ENCODE results near the gene ARL2.

DNA sequence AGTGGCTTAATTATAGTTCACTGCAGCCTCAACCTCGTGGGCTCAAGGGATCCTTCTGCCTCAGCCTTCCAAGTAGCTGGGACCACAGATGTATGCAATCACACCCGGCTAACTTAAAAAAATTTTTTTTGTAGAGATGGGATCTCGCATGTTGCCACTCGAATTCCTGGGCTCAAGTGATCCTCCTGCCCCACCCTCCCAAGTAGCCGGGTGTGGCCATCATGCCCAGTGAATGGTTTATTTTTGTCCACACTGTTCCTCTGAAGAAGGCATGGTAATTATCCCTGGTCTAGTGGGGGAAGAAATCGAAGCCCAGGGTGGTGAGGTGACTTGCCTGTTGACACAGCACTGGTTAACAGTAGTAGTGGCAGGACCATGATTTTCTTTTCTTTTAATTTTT is 28.9 kb downstream of the ARL2 start:
- TF ChIP-seq, protein P1, sequence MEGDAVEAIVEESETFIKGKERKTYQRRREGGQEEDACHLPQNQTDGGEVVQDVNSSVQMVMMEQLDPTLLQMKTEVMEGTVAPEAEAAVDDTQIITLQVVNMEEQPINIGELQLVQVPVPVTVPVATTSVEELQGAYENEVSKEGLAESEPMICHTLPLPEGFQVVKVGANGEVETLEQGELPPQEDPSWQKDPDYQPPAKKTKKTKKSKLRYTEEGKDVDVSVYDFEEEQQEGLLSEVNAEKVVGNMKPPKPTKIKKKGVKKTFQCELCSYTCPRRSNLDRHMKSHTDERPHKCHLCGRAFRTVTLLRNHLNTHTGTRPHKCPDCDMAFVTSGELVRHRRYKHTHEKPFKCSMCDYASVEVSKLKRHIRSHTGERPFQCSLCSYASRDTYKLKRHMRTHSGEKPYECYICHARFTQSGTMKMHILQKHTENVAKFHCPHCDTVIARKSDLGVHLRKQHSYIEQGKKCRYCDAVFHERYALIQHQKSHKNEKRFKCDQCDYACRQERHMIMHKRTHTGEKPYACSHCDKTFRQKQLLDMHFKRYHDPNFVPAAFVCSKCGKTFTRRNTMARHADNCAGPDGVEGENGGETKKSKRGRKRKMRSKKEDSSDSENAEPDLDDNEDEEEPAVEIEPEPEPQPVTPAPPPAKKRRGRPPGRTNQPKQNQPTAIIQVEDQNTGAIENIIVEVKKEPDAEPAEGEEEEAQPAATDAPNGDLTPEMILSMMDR (IDR thresholded peaks at IDR 0.05): no peak
- no peak for TF ChIP-seq POLR2A (IDR thresholded peaks at IDR 0.05)

Data from Peyer's patch (tissue), 4 donors.